LNCaP clone FGC (cell line): ENCODE results near the gene DOCK4.

ENCODE experiments used
- DNase-seq: peaks from one replicate; pipeline ENCODE4 v3.0.0-alpha.2; 2011; ENCODE audit warnings: low read depth
- H3K4me3 ChIP-seq: 2 replicates; pipeline ENCODE4 v1.5.1; 2011; ENCODE audit warnings: mild to moderate bottlenecking, low read depth, low read length, control low read depth
- CTCF ChIP-seq: IDR thresholded peaks from 2 replicates; pipeline ENCODE4 v1.5.1; 2012; ENCODE audit warnings: mild to moderate bottlenecking; ENCODE audit not compliant: control insufficient read depth, insufficient read depth; ENCODE audit errors: extremely low read depth

DOCK4 gene

GRCh38 chr7:112092709-112093395, 113.3 kb downstream of the DOCK4 start:
- TF ChIP-seq CTCF: no peak
- no peak for DNase-seq
- no peak overlapping the region for H3K4me3 ChIP-seq

GRCh38 chr7:112092306-112092705, 113.9 kb downstream of the DOCK4 start:
- H3K4me3 ChIP-seq: no peak overlapping the region
- TF ChIP-seq CTCF: no peak
- no peak for DNase-seq

- no peak for TF ChIP-seq CTCF
- DNase-seq: no peak
- no peak overlapping the region for H3K4me3 ChIP-seq
These were observed 114.4 kb downstream of the DOCK4 start for GRCh38 chr7:112091768-112092167.

GRCh38 chr7:112089551-112089950, 116.6 kb downstream of the DOCK4 start:
- TF ChIP-seq CTCF: no peak
- no peak for DNase-seq

GRCh38 chr7:112088484-112089016, 117.6 kb downstream of the DOCK4 start:
- H3K4me3 ChIP-seq: no peak overlapping the region
- TF ChIP-seq CTCF: no peak
- DNase-seq: no peak

More at GRCh38 chr7:112089551-112089950, 116.6 kb downstream of the DOCK4 start:
- H3K4me3 ChIP-seq: no peak overlapping the region

- no peak for TF ChIP-seq CTCF
These were observed 119.5 kb downstream of the DOCK4 start for GRCh38 chr7:112086496-112087254.

More at GRCh38 chr7:112086496-112087254, 119.5 kb downstream of the DOCK4 start:
- no peak for DNase-seq
- no peak overlapping the region for H3K4me3 ChIP-seq
